Stimulated activated CD8-positive, alpha-beta memory T cell treated with anti-CD3 and anti-CD28 coated beads, Interleukin-4, amount 100 ng/mL, for 48 hours (primary cell): ENCODE results near the gene CLCNKA.
"Not testable (repeated sequence)": the region's sequence is repeated elsewhere in the genome, so short reads cannot be mapped to it uniquely, and the experiment has no call there.

Experiments used
- DNase-seq: peaks from one replicate; pipeline ENCODE4 v3.0.0-alpha.2; 2020

Gene CLCNKA

DNA sequence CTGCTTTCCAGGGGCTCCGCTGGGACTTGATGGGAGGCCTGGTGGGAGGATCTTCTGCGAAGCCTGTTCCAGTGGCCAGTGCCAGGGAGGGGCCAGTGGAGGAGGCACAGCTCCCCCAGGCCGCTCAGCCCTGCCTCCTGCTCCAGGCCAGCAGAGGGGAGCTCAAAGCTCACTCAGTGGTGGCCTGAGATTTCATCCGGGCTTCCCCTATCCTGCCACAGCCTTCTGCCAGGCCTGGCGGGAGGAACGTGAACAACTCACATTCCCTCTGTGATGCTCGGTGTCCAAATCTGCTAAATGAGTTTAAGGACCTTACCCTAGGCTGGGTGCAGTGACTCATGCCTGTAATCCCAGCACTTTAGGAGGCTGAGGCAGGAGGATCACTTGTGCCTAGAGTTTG, 25.0 kb downstream of the CLCNKA start:
- no peak for DNase-seq

DNA sequence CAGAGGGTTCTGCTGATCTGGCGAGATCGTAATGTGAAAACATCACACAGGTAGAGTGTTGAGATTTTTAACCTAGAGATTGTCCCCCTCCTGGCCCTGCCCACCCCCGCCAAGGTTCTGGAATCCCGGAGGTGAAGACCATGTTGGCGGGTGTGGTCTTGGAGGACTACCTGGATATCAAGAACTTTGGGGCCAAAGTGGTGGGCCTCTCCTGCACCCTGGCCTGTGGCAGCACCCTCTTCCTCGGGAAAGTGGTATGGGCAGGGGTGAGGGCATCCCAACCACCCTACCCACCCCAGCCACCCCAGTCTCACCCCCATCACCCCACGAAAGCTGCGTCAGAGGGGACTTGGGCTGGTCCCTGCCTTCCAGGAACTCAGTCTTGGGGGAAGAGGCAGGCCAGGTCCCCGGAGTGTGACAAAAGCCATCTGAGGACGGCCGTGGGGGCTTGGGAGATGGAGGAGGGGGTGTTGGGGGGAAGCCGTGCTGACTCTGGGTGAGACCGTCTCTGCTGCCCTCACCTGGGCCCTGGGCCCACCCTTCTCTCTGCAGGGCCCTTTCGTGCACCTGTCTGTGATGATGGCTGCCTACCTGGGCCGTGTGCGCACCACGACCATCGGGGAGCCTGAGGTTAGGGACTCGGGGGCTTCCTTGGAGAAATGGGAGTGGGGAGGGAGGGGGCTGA, 26.1 kb downstream of the CLCNKA start:
- DNase-seq = no peak

DNA sequence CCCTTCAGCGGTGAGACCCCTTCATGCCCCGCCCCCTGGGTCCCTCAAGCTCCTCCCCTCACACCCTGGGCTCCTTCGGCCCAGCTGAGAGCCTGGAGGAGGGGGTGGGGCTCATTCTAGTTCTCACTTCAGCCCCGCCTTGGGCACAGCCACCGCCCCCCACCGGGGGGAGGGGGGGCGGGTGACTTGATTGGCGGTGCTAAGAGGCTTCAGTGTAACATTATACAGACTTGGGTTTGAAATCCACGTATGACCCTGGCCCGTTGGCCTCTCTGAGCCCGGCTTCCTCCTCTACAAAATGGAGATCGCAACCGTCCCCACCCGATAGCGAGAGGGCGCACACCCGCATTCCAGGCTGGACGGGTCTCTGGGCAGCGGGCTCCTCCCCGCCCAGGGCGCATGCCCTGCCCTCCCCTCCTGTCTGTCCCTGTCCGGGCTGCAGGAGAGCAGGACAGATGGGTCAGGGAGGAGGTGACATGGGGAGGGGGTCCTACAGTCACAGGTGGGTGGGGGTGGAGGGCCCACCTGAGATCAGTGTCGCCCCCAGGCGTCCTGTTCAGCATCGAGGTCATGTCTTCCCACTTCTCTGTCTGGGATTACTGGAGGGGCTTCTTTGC, 26.8 kb downstream of the CLCNKA start:
- peak; percentile 71 for DNase-seq

DNA sequence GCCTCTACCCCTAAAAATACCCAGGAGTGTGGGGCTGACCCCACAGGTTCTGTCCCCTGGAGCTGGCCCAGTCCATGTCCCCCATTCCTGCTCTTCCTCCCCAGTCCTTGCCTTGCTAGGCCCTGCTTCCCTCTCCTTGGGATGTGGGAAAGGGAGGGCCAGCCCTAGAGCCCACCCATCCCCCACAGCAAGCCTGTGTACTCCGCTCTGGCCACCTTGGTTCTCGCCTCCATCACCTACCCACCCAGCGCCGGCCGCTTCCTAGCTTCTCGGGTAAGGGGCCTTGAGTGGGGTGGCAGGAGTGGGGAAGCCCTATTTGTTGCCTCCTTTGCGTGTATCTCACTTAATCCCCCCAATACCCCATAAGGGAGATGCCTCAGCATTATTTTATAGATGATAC, 28.5 kb downstream of the CLCNKA start:
- DNase-seq = no peak

DNA sequence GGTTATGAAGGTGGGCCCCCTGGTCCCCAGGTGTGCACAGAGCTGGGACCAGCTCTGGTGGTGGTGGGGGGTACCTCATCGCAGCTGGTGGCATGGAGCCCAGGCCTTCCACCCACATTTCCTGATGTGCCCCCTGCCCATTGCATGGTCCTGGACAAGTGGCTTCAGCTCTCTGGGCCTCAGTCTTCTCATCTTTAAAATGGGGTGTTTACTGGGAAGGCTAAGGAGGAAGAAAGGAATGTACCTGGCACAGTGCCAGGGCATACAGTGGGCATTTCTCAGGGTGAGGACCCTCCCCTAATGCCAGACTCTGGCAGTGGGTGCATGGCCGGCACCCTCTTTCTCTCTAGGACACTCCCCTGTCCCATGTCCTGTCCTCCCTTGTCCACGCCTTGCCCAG, 29.2 kb downstream of the CLCNKA start:
- no peak for DNase-seq

DNA sequence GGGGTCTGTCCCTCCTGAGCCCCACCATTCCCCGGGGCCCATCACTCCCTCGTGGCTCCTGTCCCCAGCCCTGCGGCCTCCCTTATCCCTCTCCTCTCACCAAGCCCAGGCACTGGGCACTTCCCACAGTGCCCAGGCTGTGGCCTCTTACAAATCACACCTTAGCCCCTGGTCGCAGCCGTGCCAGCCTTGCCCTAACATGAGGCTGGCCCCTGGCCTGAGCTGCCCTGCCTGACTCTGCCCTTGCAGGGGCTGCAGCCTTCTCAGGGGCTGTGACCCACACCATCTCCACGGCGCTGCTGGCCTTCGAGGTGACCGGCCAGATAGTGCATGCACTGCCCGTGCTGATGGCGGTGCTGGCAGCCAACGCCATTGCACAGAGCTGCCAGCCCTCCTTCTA, 30.1 kb downstream of the CLCNKA start:
- DNase-seq = not testable (repeated sequence)

DNA sequence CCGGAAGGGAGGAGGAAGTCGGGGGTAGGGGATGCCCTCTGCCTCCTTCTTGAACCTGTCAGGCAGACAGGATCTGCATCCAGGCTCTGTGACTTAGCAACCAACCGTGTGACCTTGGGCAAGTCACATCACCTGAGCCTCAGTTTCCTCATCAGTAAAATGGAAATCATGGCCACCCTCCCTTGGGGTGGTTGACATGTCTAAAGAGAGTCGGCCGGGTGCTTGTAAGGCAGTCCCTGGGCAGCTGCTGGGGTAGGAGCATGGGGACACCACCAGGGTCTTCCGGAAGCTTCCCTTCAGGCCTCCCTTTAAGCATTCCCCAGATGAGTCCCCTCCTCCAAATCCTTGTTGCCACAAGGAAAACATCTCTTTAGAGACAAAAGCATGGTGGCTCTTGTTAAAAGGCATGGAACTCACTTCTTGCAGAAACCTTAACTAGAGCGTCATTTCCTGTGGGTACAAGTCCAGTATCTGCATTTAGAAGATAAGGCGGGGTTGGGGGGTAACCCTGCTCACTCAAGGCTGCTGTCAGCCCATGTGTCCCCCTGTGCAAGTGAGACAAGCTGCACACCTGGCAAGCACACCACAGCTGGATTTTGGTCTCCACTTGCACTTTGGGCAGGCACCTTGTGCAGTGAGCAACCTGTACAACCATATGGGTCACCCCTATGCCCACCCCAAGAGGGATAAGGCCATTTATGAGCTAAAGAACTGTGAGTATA, 32.1 kb downstream of the CLCNKA start:
- no peak for DNase-seq

DNA sequence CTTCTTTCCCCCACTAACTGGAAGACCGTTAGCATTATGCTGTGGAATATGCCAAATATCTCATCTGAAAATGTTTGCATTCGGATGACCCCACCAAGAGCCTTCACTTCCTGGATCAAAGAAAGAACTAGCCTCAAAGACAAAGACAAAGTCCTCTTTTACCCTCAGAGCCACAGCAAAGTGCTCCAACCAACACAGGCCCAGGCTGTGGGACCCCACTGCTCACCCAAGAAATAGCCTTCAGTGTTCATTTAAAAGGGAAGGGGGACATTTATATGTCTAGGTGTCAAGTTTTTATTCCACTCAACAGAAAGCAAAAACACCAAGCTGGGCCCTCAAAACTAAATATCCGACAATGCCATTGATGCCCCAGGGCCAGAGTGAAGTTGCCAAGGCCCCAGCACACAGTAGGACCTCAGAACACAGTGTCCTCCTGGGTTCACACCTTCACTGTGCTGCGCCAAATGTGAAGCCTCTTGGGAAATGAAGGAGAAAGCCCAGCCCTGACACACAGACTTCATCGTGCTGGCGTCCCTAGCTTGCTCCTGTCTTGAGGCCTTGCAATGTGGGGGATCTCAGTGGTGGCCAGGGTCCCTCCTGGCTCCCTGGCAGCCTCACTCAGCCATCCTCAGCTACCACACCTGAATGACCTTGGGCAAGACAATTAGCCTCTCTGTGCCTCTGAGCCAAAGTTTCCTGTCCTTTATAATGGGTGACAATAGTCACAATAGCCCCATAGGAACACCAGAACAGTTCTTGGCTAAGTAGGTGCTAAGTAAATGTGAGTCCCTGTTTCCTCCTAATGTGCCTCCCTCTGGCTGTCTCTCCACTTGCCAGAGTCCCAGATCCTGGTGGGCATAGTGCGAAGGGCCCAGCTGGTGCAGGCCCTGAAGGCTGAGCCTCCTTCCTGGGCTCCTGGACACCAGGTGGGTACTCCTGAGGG, 33.0 kb downstream of the CLCNKA start:
- no peak for DNase-seq

DNA sequence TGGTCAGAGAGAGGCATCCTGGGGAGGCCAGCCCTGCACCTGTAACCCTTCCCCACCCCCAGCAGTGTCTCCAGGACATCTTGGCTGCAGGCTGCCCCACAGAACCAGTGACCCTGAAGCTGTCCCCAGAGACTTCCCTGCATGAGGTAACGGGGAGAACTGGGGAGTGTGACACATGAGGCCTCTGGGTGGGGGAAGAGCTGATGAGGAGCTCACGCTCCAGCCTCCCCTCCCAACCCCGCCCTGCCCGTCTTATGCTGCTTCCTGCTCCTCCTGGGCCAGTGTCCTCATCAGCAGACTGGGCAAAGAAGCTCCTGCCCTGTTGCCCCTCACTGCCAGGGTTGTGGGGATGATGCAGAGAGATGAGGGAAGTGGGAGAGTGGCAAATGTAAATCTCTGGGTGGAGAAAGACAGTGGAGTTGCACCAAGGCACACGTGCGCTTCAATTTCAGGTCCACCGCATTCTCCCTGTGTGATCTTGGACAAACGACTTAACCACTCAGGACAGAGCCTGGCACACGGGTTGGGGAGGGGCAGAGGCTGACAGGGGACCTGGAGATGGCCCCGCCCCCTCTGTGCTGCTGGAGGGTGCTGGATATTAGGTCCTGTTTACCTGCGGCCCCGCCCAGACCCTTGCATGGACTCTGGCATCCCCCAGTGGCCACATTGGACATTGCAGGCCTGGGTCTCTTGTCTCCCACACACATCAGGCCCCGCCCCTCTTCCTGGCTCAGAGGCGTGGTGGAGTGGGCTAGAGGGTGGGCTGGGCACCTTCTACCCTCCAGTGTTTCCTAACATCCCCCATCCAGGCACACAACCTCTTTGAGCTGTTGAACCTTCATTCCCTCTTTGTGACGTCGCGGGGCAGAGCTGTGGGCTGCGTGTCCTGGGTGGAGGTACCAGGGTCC, 34.0 kb downstream of the CLCNKA start:
- peak; percentile 96 for DNase-seq

DNA sequence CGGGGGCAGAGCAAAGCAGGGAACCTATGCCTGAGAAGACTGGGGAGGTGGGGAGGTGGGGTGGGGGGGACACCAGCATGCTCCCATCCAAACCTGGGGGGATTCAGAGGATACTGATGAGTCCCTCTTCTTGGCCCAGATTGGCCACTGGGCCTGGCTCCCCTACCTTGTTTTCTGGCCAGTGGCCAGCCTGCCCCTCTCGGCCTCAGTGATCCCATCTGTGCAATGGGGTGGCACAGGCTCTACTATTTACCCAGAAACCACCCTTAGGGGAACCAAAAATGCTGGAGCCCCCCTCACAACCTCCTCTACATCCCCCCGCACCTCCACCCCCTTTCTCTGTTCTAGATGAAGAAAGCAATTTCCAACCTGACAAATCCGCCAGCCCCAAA, 34.7 kb downstream of the CLCNKA start:
- not testable (repeated sequence) for DNase-seq

DNA sequence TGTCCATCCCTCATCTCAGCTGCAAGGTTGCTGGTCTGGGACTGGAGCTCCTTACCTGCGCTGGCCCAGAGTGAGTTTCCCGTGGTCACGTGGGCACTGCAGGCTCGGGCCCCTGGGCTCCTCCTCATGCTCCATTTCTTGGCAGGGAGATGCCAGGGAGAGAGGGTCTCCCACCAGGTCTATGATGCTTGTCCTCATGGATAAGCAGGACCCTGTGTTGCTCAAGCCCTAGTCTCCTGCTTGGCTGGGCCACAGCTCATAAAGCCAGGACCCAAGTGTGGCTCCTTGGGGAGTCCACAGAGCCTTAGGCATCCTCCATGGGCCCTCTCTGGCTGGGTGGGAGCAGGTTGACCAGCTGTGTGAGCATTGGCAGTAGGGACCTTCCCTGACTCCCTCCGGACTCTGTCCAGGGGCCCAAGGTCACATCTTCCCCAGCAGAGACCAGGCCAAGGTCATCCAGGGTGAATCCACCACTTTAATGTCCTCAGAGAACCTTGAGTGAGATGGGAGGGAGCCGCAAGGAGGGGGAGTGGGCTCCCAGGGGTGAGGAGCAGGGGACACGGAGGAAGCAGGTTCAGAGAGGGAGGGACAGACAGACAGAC, 35.6 kb downstream of the CLCNKA start:
- DNase-seq = not testable (repeated sequence)

DNA sequence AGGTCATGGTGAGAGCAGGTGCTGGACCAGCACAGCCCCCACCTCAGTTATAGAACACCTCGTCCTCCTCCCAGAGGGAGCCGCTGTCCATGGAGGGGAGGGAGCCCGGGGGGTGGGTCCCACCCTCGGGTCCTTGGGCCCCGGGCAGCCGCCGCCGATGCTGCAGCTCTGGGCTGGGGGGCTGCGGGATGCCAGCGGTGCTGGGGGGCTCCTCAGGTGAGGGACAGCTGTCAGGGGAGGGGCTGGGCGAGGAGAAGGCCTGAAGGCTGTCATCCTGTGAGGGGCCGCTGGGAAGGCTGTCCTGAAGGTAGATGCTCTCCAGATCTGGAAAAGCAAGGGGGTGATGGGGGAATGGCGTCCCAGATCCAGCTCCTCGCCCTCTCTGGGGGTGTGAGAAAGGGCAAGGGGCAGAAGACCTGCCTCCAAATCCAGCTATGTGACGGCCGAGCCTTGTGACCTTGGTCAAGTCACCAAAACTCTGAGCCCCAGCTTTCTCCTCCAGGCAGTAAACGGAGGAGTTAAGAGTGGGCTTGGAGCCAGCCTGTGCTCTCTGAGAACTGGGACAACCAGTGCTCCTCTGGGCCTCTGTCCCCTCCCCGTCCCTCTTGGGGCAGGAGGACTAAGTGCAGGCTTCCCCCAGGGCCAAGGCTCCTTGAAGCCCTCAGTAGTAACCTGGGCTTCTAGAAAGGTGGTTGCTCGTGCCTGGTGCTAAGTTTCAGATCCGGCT, 36.7 kb downstream of the CLCNKA start:
- not testable (repeated sequence) for DNase-seq

DNA sequence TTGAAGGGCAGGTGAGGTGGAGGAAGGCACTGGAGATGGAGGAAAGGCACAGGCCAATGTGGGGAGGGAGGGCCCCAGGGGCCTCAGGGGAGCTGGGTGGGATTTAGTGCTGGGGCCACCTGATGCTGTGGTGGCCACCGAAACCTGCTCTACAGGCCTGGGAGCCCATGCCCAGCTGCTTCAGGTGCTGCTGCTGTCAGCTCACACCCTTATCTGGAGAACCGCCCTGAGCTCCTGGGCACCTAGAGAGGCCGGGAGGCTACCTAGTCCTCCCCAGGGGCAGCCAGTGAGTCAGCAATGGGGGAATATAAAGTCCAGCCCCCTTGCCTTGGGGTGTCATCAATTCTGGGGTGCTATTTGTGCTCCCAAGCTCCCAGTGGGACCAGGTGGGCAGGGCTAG, 39.4 kb downstream of the CLCNKA start:
- no peak for DNase-seq

DNA sequence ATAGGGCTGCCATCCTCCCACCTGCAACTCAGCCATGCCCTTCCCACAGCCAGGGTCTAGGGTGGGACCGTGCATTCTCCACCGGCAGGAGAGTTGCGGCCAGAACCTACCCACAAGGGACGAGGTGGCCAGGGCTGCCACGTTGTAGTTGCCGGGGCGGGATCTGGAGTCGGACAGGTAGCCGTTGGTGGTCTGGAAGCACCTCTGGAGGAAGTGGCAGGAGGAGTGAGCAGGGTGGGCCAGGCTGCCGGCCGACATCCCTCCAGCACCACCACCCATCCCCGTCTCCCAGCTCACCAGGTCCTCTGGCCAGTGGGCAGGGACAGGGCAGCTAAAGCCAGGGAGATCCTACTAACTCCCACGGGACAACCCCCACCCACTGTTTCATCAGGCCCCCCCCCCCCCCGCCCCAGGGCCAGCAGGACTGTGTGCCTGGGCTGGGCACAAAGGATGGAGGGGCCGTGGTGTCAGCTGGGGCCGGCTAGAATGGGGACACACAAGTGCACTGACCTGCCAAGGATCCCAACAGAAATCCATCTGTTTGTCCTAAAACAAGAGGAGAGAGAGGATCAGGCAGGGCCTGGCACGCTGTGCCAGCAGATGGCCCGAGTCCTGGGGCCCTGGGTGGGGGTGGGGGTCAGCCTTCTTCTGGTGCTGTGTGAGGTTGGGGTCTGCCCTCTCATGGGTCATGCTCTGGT, 40.3 kb downstream of the CLCNKA start:
- DNase-seq = not testable (repeated sequence)

DNA sequence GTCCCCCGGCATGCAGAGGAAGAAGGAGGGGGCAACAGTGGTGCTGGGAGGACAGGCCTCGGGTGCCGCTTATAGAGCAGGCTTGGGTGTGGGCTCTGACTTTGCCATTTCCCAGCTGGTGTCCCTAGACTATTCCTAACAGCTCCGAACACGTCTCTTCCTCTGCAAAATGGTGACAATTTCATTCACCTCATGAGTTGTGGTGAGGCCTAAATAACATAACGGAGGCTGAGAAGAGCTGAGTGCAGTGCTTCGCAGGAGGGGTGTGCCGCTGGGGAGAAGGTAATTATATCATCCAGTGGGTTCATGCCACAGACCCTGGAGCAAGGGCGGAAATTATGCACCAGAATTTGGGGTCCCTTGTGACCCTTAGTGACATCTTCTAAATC, 40.8 kb downstream of the CLCNKA start:
- not testable (repeated sequence) for DNase-seq

DNA sequence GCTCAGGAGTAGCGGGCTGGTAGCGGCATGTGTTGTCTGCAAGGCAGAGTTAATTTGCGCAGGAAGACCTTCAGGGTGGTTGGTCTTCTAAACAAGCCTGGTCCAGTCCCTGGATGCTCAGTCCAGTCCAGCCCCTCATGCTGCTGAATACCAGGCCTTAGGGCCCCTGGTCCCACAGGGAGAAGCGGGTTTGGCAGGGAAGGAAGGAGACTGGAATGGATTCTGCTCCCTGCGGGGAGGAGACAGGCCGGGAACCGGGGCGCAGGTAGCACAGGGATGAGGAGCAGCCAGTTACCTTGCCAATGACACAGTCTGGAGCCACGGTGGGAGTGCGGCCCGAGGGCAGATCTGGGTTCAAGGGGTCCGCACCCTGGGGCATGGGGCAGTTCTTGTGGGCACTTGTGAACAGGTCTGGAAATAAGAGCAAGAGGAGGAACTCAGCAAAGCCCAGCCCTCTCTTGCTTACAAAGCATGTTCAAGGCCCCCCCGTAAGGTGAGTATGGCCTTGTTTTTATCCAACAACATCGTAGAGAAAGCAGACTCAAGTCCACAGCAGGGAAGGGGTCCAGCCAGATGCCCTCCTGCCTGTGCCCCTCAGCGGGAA, 41.5 kb downstream of the CLCNKA start:
- DNase-seq = no peak

DNA sequence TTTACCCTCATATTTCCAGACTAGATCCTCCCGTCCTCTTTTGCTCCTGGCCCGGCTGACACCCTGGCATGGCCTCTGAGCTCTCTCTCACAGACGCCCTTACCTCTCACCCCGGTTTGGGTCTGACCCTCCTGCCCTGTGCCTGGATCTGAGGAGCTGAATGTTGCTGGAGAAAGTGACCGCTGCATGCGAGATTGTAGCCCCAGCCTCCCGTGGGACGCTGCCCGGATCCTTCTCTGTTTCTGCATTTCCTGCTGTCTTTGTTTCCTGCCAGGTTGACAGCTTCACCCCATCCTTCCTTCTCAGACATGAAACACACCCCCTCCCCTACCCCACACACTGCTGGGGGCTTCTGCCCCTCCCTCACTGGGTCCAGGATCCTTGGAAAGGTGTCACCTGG, 42.1 kb downstream of the CLCNKA start:
- DNase-seq = no peak

DNA sequence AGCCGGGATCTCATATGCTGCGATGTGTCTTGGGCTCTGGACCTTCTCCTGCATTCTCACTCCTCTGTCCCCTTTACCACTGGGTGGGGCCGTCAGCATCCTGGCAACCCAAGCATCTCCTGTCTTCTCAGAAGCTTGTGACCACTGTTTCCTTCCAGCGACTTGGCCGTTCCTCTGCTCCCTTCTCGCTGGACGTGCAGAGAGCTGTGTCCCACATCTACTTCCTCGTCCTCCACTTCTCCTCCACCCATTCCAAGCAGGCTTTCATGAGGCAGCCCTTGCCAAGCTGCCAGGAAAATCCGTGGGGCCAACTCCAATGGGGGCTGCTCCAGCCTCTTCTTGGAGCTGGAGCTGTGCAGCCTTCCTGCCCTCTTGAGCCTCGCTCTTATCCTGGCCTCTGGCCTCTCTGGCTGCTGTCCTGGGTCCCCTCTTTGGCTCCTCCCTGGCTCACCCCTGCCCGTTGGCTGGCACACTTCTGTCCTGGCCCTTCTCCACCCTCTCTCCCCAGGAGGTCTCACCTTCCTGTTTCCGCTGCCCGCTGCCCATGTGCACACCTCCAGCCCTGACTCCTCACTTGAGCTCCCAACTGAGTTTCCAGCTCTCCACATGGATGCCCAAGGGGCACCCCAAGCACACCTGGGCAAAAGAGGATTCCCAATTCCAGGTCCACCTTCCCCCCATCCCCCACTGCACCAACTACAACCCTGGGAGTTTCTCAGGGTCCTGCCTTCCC, 42.9 kb downstream of the CLCNKA start:
- no peak for DNase-seq

DNA sequence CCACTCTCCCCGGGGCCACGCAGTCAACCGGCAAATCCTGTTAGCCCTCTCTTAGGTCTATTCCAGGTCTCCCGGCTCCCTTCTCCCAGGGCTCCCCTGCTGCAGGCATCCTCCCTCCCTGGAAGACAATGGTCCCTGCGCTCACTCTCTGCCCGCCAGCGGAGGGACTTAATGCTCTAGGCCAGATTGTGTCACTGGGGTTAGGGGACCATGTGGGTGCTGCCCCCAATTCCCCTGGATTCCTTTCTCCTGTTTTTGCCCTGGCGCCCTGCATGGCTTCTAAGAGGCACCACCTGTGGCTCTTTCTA, 43.4 kb downstream of the CLCNKA start:
- DNase-seq = no peak
